Mucosa of rectum (tissue), 2 donors: Measurements from ENCODE around the gene ITIH3.
"Not testable (repeated sequence)": the region's sequence is repeated elsewhere in the genome, so short reads cannot be mapped to it uniquely, and the experiment has no call there.

Experiments
- H3K27ac ChIP-seq, 2 donors: one replicate each; pipeline ENCODE4 v1.7.0; 2013; ENCODE audit warnings: inconsistent platforms in 2 of 2, low read depth in 2 of 2, low read length in 2 of 2
- H3K27me3 ChIP-seq, 2 donors: one replicate each; pipeline ENCODE4 v1.7.0; 2013; ENCODE audit warnings: low read length in 2 of 2; ENCODE audit not compliant: control insufficient read depth in 2 of 2, insufficient read depth in 2 of 2
- H3K36me3 ChIP-seq, 2 donors: one replicate each; pipeline ENCODE4 v1.7.0; 2013; ENCODE audit warnings: low read length in 2 of 2; ENCODE audit not compliant: control insufficient read depth in 2 of 2, insufficient read depth in 2 of 2
- H3K4me1 ChIP-seq, 2 donors: one replicate each; pipeline ENCODE4 v1.7.0; 2013; ENCODE audit warnings: low read length in 2 of 2, mild to moderate bottlenecking in 1 of 2; ENCODE audit not compliant: control insufficient read depth in 2 of 2, insufficient read depth in 2 of 2
- H3K4me3 ChIP-seq, 2 donors: one replicate each; pipeline ENCODE4 v1.7.0; 2013; ENCODE audit warnings: low read length in 2 of 2
- H3K9ac ChIP-seq, 2 donors: one replicate each; pipeline ENCODE4 v1.7.0; 2013; ENCODE audit warnings: low read length in 2 of 2, low read depth in 1 of 2, mild to moderate bottlenecking in 1 of 2
- H3K9me3 ChIP-seq, 2 donors: one replicate each; pipeline ENCODE4 v1.7.0; 2013; ENCODE audit warnings: low read length in 2 of 2; ENCODE audit not compliant: control insufficient read depth in 2 of 2
- donor health status: healthy.
- donor health status: Normal muscosa, but diverticular disease.

Gene ITIH3

GRCh38 chr3:52773361-52774065, 21.1 kb upstream of the ITIH3 start:
- H3K4me1 ChIP-seq, result peaks cover 5 to 9% of the 10 kb centered on the region in 2 donors
- no peak overlapping the region for H3K4me3 ChIP-seq
- no peaks in the 10 kb centered on the region for H3K36me3 ChIP-seq
- no peak overlapping the region for H3K27ac ChIP-seq
- no peaks in the 10 kb centered on the region for H3K27me3 ChIP-seq
- H3K9me3 ChIP-seq, result no peaks in the 10 kb centered on the region
- H3K9ac ChIP-seq, result no peak overlapping the region

- Histone ChIP-seq H3K4me3 (no peak overlapping the region), H3K27me3 (no peaks in the 10 kb centered on the region), H3K9ac (no peak overlapping the region), H3K4me1 (peaks cover 5 to 9% of the 10 kb centered on the region in 2 donors), H3K9me3 (no peaks in the 10 kb centered on the region), H3K36me3 (no peaks in the 10 kb centered on the region), H3K27ac (no peak overlapping the region)
Observed at GRCh38 chr3:52774066-52774713, 20.4 kb upstream of the ITIH3 start.

- H3K4me3 ChIP-seq, result no peak overlapping the region
- H3K9me3 ChIP-seq, result no peaks in the 10 kb centered on the region
- no peaks in the 10 kb centered on the region for H3K27me3 ChIP-seq
- peaks cover 0 to 3% of the 10 kb centered on the region in 2 donors for H3K4me1 ChIP-seq
- H3K9ac ChIP-seq, result no peak overlapping the region
- H3K36me3 ChIP-seq, result no peaks in the 10 kb centered on the region
- no peak overlapping the region for H3K27ac ChIP-seq
Observed at GRCh38 chr3:52774901-52775864, 19.4 kb upstream of the ITIH3 start.

- Histone ChIP-seq H3K27me3 (no peaks in the 10 kb centered on the region), H3K4me3 (no peak overlapping the region), H3K9ac (no peak overlapping the region), H3K36me3 (no peaks in the 10 kb centered on the region), H3K9me3 (no peaks in the 10 kb centered on the region), H3K4me1 (peaks cover 0 to 3% of the 10 kb centered on the region in 2 donors), H3K27ac (no peak overlapping the region)
Observed at GRCh38 chr3:52775877-52776276, 18.7 kb upstream of the ITIH3 start.

GRCh38 chr3:52776486-52776885, 18.1 kb upstream of the ITIH3 start:
- H3K27ac ChIP-seq, H3K9me3 ChIP-seq, H3K36me3 ChIP-seq, H3K4me3 ChIP-seq, H3K4me1 ChIP-seq, H3K27me3 ChIP-seq, H3K9ac ChIP-seq: not testable (repeated sequence)

- Histone ChIP-seq H3K27ac (no peak within 1 kb of the TSS), H3K9ac (no peak within 1 kb of the TSS), H3K9me3 (no peaks in the 10 kb centered on the region), H3K4me1 (no peaks in the 10 kb centered on the region), H3K4me3 (no peak within 1 kb of the TSS), H3K27me3 (peaks cover 0 to 3% of the 10 kb centered on the region in 2 donors), H3K36me3 (no peaks in the 10 kb centered on the region)
Observed at GRCh38 chr3:52777127-52777958, 17.3 kb upstream of the ITIH3 start, which contains the start of gene ITIH1. TSS of gene ITIH1 (plus strand) at chr3:52777599. CDS start at chr3:52777616, 17 bp downstream.

- H3K27me3 ChIP-seq, result peaks cover 0 to 3% of the 10 kb centered on the region in 2 donors
- no peak overlapping the region for H3K4me3 ChIP-seq
- no peaks in the 10 kb centered on the region for H3K4me1 ChIP-seq
- H3K36me3 ChIP-seq, result no peaks in the 10 kb centered on the region
- no peaks in the 10 kb centered on the region for H3K9me3 ChIP-seq
- no peak overlapping the region for H3K27ac ChIP-seq
- no peak overlapping the region for H3K9ac ChIP-seq
Observed at GRCh38 chr3:52777959-52778805, 16.4 kb upstream of the ITIH3 start.

- no peak overlapping the region for H3K27ac ChIP-seq
- no peaks in the 10 kb centered on the region for H3K9me3 ChIP-seq
- H3K27me3 ChIP-seq, result peaks cover 0 to 3% of the 10 kb centered on the region in 2 donors
- no peak overlapping the region for H3K4me3 ChIP-seq
- no peaks in the 10 kb centered on the region for H3K36me3 ChIP-seq
- no peaks in the 10 kb centered on the region for H3K4me1 ChIP-seq
- H3K9ac ChIP-seq, result no peak overlapping the region
Observed at GRCh38 chr3:52779011-52779836, 15.4 kb upstream of the ITIH3 start.
